ENCODE data around the gene WDR31.

The WDR31 gene

DNA sequence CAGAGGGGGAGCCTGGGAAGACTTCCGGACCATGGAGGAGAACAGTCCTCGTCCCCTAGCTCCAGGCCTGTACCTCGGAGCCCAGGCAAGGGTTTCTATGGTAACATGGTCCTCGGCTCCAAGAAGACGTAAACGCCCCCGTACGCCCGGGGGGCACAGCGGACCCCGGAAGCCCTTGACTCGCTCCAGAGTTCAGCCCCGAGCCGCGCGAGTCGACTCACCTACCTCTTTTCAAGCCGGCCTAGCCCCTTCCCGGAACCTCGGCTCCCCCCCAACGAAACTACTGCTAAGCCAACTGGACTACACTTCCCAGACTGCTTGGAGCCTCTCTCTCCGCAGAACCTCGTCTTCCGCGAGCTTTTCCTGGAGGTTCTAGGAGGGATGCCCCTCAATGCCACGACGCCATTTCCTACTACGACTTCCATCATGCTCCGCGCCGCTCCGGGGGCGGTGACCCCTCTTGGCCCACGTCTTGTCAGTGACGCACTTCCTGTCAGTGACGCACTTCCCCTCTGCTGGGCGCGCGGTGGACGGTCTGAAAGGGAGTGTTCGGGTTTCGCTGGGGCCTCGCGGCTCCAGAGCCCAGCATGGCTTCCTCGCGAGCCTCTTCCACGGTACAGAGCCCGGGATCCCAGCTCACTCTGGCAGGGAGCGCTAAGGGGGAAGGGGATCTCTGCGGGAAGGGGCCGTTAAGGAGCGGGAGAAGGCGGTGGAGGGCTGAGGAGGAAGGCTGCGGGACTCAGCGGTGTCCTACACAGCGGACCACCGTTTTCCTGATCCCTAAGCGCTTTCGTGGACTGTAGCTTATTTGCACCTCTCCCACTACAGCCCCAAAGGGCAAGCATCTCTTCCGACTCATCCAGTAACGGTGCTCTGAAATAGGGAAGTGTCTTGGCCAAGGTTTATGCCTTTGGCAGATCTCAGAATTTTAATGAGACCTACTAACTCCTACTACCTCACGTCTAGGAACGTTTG, 64.6 kb downstream of the WDR31 start, which contains the start of the genes CDC26 and PRPF4 (continued):
- TF ChIP-seq, protein P1, sequence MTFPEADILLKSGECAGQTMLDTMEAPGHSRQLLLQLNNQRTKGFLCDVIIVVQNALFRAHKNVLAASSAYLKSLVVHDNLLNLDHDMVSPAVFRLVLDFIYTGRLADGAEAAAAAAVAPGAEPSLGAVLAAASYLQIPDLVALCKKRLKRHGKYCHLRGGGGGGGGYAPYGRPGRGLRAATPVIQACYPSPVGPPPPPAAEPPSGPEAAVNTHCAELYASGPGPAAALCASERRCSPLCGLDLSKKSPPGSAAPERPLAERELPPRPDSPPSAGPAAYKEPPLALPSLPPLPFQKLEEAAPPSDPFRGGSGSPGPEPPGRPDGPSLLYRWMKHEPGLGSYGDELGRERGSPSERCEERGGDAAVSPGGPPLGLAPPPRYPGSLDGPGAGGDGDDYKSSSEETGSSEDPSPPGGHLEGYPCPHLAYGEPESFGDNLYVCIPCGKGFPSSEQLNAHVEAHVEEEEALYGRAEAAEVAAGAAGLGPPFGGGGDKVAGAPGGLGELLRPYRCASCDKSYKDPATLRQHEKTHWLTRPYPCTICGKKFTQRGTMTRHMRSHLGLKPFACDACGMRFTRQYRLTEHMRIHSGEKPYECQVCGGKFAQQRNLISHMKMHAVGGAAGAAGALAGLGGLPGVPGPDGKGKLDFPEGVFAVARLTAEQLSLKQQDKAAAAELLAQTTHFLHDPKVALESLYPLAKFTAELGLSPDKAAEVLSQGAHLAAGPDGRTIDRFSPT (tag by site-specific recombination; IDR thresholded peaks at IDR 0.05): peak; percentile 64; the same call in 1 of the 2 replicates
- TF ChIP-seq, protein P2, sequence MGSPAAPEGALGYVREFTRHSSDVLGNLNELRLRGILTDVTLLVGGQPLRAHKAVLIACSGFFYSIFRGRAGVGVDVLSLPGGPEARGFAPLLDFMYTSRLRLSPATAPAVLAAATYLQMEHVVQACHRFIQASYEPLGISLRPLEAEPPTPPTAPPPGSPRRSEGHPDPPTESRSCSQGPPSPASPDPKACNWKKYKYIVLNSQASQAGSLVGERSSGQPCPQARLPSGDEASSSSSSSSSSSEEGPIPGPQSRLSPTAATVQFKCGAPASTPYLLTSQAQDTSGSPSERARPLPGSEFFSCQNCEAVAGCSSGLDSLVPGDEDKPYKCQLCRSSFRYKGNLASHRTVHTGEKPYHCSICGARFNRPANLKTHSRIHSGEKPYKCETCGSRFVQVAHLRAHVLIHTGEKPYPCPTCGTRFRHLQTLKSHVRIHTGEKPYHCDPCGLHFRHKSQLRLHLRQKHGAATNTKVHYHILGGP (tag by site-specific recombination; IDR thresholded peaks at IDR 0.05): no peak
- no peak for TF ChIP-seq ZNF654 (tag by site-specific recombination; IDR thresholded peaks at IDR 0.05; ENCODE audit: low read depth)
- TF ChIP-seq ZEB2 (tag by site-specific recombination; IDR thresholded peaks at IDR 0.05): 0 out of 2 replicates have a peak, but pooled peaks have one; percentile 16
- peak; percentile 25; the same call in 1 of the 2 replicates for TF ChIP-seq KLF1 (tag by site-specific recombination; IDR thresholded peaks at IDR 0.05)
- TF ChIP-seq ZNF747 (tag by site-specific recombination; IDR thresholded peaks at IDR 0.05): no peak
- TF ChIP-seq IKZF3 (tag by site-specific recombination; IDR thresholded peaks at IDR 0.05): peak; percentile 68; the same call in 1 of the 2 replicates
- TF ChIP-seq GLIS1 (tag by site-specific recombination; IDR thresholded peaks at IDR 0.05): peak; percentile 71
- TF ChIP-seq HOXD13 (CRISPR knock-in tag; IDR thresholded peaks at IDR 0.05; ENCODE audit: borderline replicate concordance): no peak
- TF ChIP-seq ZNF140 (tag by site-specific recombination; IDR thresholded peaks at IDR 0.05): no peak
- peak; percentile 94 for TF ChIP-seq PATZ1 (tag by site-specific recombination; IDR thresholded peaks at IDR 0.05)
- peak; percentile 53; the same call in 1 of the 2 replicates for TF ChIP-seq ZNF121 (tag by site-specific recombination; IDR thresholded peaks at IDR 0.05)
- no peak for TF ChIP-seq ZNF157 (tag by site-specific recombination; IDR thresholded peaks at IDR 0.05)
- TF ChIP-seq KLF10 (tag by site-specific recombination; IDR thresholded peaks at IDR 0.05): no peak
- TF ChIP-seq, protein P3, sequence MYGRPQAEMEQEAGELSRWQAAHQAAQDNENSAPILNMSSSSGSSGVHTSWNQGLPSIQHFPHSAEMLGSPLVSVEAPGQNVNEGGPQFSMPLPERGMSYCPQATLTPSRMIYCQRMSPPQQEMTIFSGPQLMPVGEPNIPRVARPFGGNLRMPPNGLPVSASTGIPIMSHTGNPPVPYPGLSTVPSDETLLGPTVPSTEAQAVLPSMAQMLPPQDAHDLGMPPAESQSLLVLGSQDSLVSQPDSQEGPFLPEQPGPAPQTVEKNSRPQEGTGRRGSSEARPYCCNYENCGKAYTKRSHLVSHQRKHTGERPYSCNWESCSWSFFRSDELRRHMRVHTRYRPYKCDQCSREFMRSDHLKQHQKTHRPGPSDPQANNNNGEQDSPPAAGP (tag by site-specific recombination; IDR thresholded peaks at IDR 0.05): peak; percentile 43; the same call in 1 of the 2 replicates
- TF ChIP-seq PRDM1 (tag by site-specific recombination; IDR thresholded peaks at IDR 0.05): 0 out of 2 replicates have a peak, but pooled peaks have one; percentile 13
- peak; percentile 40; the same call in 1 of the 2 replicates for TF ChIP-seq ZNF639 (tag by site-specific recombination; IDR thresholded peaks at IDR 0.05)
- no peak for TF ChIP-seq ZNF571 (tag by site-specific recombination; IDR thresholded peaks at IDR 0.05)
- TF ChIP-seq ZNF416 (tag by site-specific recombination; IDR thresholded peaks at IDR 0.05): no peak
- peak; percentile 99 for TF ChIP-seq ZBTB21 (tag by site-specific recombination; IDR thresholded peaks at IDR 0.05)
- peak; percentile 17; the same call in 1 of the 2 replicates for TF ChIP-seq ATF2 (tag by site-specific recombination; IDR thresholded peaks at IDR 0.05; ENCODE audit: low read depth)
- TF ChIP-seq GFI1B (tag by site-specific recombination; IDR thresholded peaks at IDR 0.05): no peak
- TF ChIP-seq ZFHX2 (tag by site-specific recombination; conservative IDR thresholded peaks at IDR 0.05): peak; percentile 96
- peak; percentile 84 for TF ChIP-seq ZXDB (tag by site-specific recombination; IDR thresholded peaks at IDR 0.05)
- TF ChIP-seq EGR2 (tag by site-specific recombination; IDR thresholded peaks at IDR 0.05; ENCODE audit: low read depth): peak; percentile 86
- TF ChIP-seq ZBTB26 (tag by site-specific recombination; optimal IDR thresholded peaks at IDR 0.05): peak; percentile 48
- peak; percentile 57; the same call in 1 of the 2 replicates for TF ChIP-seq ZBTB8A (tag by site-specific recombination; IDR thresholded peaks at IDR 0.05)

Data from HEK293 (cell line).